H1 (cell line): ENCODE results near the gene CELF4. TPM values are rescaled to one million over a fixed set of nuclear protein-coding genes. Genes with fewer than 3 reads are reported as not detected.

Experiments used
- CTCF ChIA-PET: fragments of 300-600 bp; sonication (Branson Sonifier 250); formaldehyde crosslinking; loops from one replicate; lab custom pipeline; 2021; ENCODE audit not compliant: partially characterized antibody; lab: Charles Lee
- POLR2A ChIA-PET: fragments of 300-600 bp; sonication (Branson Sonifier 250); formaldehyde crosslinking; loops from one replicate; lab custom pipeline; 2021; ENCODE audit warnings: inconsistent platforms; ENCODE audit not compliant: partially characterized antibody; lab: Charles Lee
- DNase-seq, 2 experiments: peaks; one replicate each; pipeline versions ENCODE4 v3.0.0 to v3.0.0-alpha.2; 2010 to 2022; ENCODE audit warnings: low spot score in 2 of 2, low read depth in 1 of 2, mixed read lengths in 1 of 2
- FAIRE-seq: peaks from 2 replicates; lab custom pipeline; 2011; peaks lifted over from hg19 to GRCh38; lab: Jason Lieb, UNC
- H2AFZ ChIP-seq: 2 replicates; pipeline ENCODE4 v1.8.1; 2012; ENCODE audit warnings: low read length, inconsistent platforms
- H2AK5ac ChIP-seq: 2 replicates; pipeline ENCODE4 v1.6.1; 2013; ENCODE audit warnings: low read depth, low read length
- H2BK120ac ChIP-seq: replicated peaks from 2 replicates; pipeline ENCODE3; 2013; ENCODE audit warnings: low read depth, low read length, inconsistent platforms
- H2BK12ac ChIP-seq: 2 replicates; pipeline ENCODE4 v1.6.1; 2013; ENCODE audit warnings: low read depth, low read length
- H2BK15ac ChIP-seq: 2 replicates; pipeline ENCODE4 v1.6.1; 2013; ENCODE audit warnings: low read length
- H2BK20ac ChIP-seq: 2 replicates; pipeline ENCODE4 v1.6.1; 2013; ENCODE audit warnings: low read length
- H2BK5ac ChIP-seq: 2 replicates; pipeline ENCODE4 v1.6.1; 2013; ENCODE audit warnings: low read depth, low read length
- H3K14ac ChIP-seq: 2 replicates; pipeline ENCODE4 v1.6.1; 2013; ENCODE audit warnings: inconsistent platforms; ENCODE audit not compliant: insufficient read length
- H3K18ac ChIP-seq: 2 replicates; pipeline ENCODE4 v1.6.1; 2013; ENCODE audit warnings: low read length; ENCODE audit errors: extremely low read depth
- H3K23ac ChIP-seq: 2 replicates; pipeline ENCODE4 v1.6.1; 2013; ENCODE audit warnings: inconsistent platforms; ENCODE audit not compliant: insufficient read length
- H3K23me2 ChIP-seq: 2 replicates; pipeline ENCODE4 v1.6.1; 2013; ENCODE audit warnings: low read depth, low read length
- H3K27ac ChIP-seq: 2 replicates; pipeline ENCODE4 v1.6.1; 2011; ENCODE audit warnings: low read depth, low read length, inconsistent platforms
- H3K27me3 ChIP-seq, 4 experiments: replicated peaks in 1 of 4; 1 replicate in 1 of 4; 2 replicates in 3 of 4; pipeline versions ENCODE4 v1.6.1 to v1.8.1; 2011 to 2013; ENCODE audit warnings: low read length in 3 of 4, mild to moderate bottlenecking in 3 of 4, inconsistent platforms in 2 of 4, mixed read lengths in 2 of 4, moderate library complexity in 1 of 4; ENCODE audit not compliant: control insufficient read depth in 3 of 4, insufficient read depth in 3 of 4; ENCODE audit errors: extremely low read depth in 1 of 4
- H3K36me3 ChIP-seq, 4 experiments: 2 replicates each; pipeline versions ENCODE4 v1.6.1 to v1.8.1; 2011 to 2013; ENCODE audit warnings: mild to moderate bottlenecking in 4 of 4, low read length in 3 of 4, moderate library complexity in 2 of 4, control low read depth in 1 of 4, inconsistent platforms in 1 of 4; ENCODE audit not compliant: insufficient read depth in 4 of 4, control insufficient read depth in 2 of 4
- H3K4ac ChIP-seq: replicated peaks from 2 replicates; pipeline ENCODE3; 2013; ENCODE audit warnings: low read length, low read depth, mixed read lengths, inconsistent platforms; ENCODE audit not compliant: insufficient read length
- H3K4me1 ChIP-seq, 4 experiments: replicated peaks in 1 of 4; 1 replicate in 1 of 4; 2 replicates in 3 of 4; pipeline versions ENCODE4 v1.6.1 to v1.8.1; 2011 to 2013; ENCODE audit warnings: low read length in 3 of 4, inconsistent platforms in 2 of 4, mixed read lengths in 1 of 4; ENCODE audit not compliant: insufficient read depth in 4 of 4, control insufficient read depth in 3 of 4
- H3K4me2 ChIP-seq, 2 experiments: 2 replicates each; pipeline versions ENCODE4 v1.6.1 to v1.8.1; 2011 to 2013; ENCODE audit warnings: low read depth in 2 of 2, low read length in 2 of 2, control low read depth in 1 of 2, inconsistent platforms in 1 of 2, mild to moderate bottlenecking in 1 of 2; ENCODE audit not compliant: insufficient read depth in 1 of 2
- H3K4me3 ChIP-seq, 4 experiments: fragments of 200-600, 300-600 bp in 1 of 4; sonication (generic), shearing (Covaris generic), sonication (Bioruptor Twin) in 1 of 4; 2 replicates each; pipeline versions ENCODE4 v1.5.1 to v1.8.1; 2011 to 2016; ENCODE audit warnings: low read length in 4 of 4, low read depth in 3 of 4, control low read depth in 2 of 4, inconsistent platforms in 2 of 4, mild to moderate bottlenecking in 2 of 4, mixed read lengths in 1 of 4, moderate library complexity in 1 of 4; ENCODE audit not compliant: insufficient read depth in 2 of 4; ENCODE audit errors: extremely low read depth in 1 of 4
- H3K56ac ChIP-seq: replicated peaks from 2 replicates; pipeline ENCODE3; 2013; ENCODE audit warnings: low read depth, mild to moderate bottlenecking, mixed read lengths, low read length, inconsistent platforms; ENCODE audit not compliant: insufficient read length
- H3K79me1 ChIP-seq: 2 replicates; pipeline ENCODE4 v1.6.1; 2013; ENCODE audit warnings: low read depth, low read length, control low read depth
- H3K79me2 ChIP-seq, 2 experiments: 2 replicates each; pipeline versions ENCODE4 v1.6.1 to v1.8.1; 2012 to 2013; ENCODE audit warnings: low read length in 2 of 2, mild to moderate bottlenecking in 2 of 2, inconsistent platforms in 1 of 2; ENCODE audit not compliant: insufficient read depth in 2 of 2, control insufficient read depth in 1 of 2
- H3K9ac ChIP-seq, 4 experiments: replicated peaks in 1 of 4; 1 replicate in 1 of 4; 2 replicates in 3 of 4; pipeline versions ENCODE4 v1.6.1 to v1.8.1; 2011 to 2013; ENCODE audit warnings: low read depth in 3 of 4, low read length in 3 of 4, control low read depth in 2 of 4, mild to moderate bottlenecking in 2 of 4, moderate library complexity in 2 of 4, inconsistent platforms in 1 of 4; ENCODE audit errors: extremely low read depth in 1 of 4
- H3K9me3 ChIP-seq, 2 experiments: 2 replicates each; pipeline versions ENCODE4 v1.6.1 to v1.8.1; 2012 to 2013; ENCODE audit warnings: mild to moderate bottlenecking in 2 of 2, moderate library complexity in 2 of 2, control low read depth in 1 of 2, inconsistent platforms in 1 of 2, low read depth in 1 of 2, low read length in 1 of 2, mixed read lengths in 1 of 2; ENCODE audit not compliant: insufficient read depth in 2 of 2
- H4K20me1 ChIP-seq, 2 experiments: replicated peaks in 1 of 2; 2 replicates each; pipeline versions ENCODE3 to v1.8.1; 2011 to 2013; ENCODE audit warnings: inconsistent platforms in 2 of 2, low read length in 2 of 2, mild to moderate bottlenecking in 1 of 2; ENCODE audit not compliant: insufficient read depth in 2 of 2, control insufficient read depth in 1 of 2
- H4K5ac ChIP-seq: 2 replicates; pipeline ENCODE4 v1.6.1; 2013; ENCODE audit warnings: low read length, low read depth, mixed read lengths, inconsistent platforms; ENCODE audit not compliant: insufficient read length
- H4K8ac ChIP-seq: 2 replicates; pipeline ENCODE4 v1.8.0; 2013; ENCODE audit warnings: mild to moderate bottlenecking, moderate library complexity, low read length, inconsistent platforms; ENCODE audit not compliant: insufficient read depth; ENCODE audit errors: extremely low read depth
- H4K91ac ChIP-seq: replicated peaks from 2 replicates; pipeline ENCODE3; 2013; ENCODE audit warnings: low read length, mixed read lengths, inconsistent platforms; ENCODE audit not compliant: insufficient read length
- CEBPB ChIP-seq: IDR thresholded peaks from 2 replicates; pipeline ENCODE4 v1.6.1; 2012; ENCODE audit warnings: low read depth, low read length
- CTBP2 ChIP-seq: IDR thresholded peaks from 2 replicates; pipeline ENCODE4 v1.7.0; 2011; ENCODE audit warnings: borderline replicate concordance, mild to moderate bottlenecking, moderate library complexity, mixed read lengths, low read length; ENCODE audit not compliant: insufficient read depth, insufficient read length
- EGR1 ChIP-seq: IDR thresholded peaks from 2 replicates; pipeline ENCODE4 v1.6.1; 2011; ENCODE audit warnings: low read depth, low read length, borderline replicate concordance
- JUND ChIP-seq: IDR thresholded peaks from 2 replicates; pipeline ENCODE4 v1.6.1; 2011; ENCODE audit warnings: mild to moderate bottlenecking, improper control_type of control experiment, low read length
- MAFK ChIP-seq: IDR thresholded peaks from 2 replicates; pipeline ENCODE4 v1.6.1; 2012; ENCODE audit warnings: low read depth, mild to moderate bottlenecking, improper control_type of control experiment, low read length
- RBBP5 ChIP-seq: IDR thresholded peaks from 2 replicates; pipeline ENCODE4 v1.7.1; 2012; ENCODE audit warnings: low read depth, mild to moderate bottlenecking, inconsistent platforms, low read length, moderate library complexity, borderline replicate concordance
- RNF2 ChIP-seq: fragments of 200-900, 300-1000 bp; sonication (generic); IDR thresholded peaks from 2 replicates; pipeline ENCODE4 v1.7.1; 2016; ENCODE audit warnings: borderline replicate concordance, low read depth, mild to moderate bottlenecking, antibody characterized with exemption, low read length; ENCODE audit not compliant: poor library complexity, severe bottlenecking; ENCODE audit errors: missing control alignments
- SIN3A ChIP-seq, 2 experiments: IDR thresholded peaks in 1 of 2; conservative IDR thresholded peaks in 1 of 2; 2 replicates each; pipeline ENCODE4 v1.6.1; 2011 to 2012; ENCODE audit warnings: low read length in 2 of 2, improper control_type of control experiment in 1 of 2, low read depth in 1 of 2, mild to moderate bottlenecking in 1 of 2
- SIX5 ChIP-seq: IDR thresholded peaks from 2 replicates; pipeline ENCODE4 v1.6.1; 2011; ENCODE audit warnings: mild to moderate bottlenecking, low read depth, low read length
- SRF ChIP-seq: IDR thresholded peaks from 2 replicates; pipeline ENCODE4 v1.6.1; 2011; ENCODE audit warnings: mild to moderate bottlenecking, low read depth, low read length, moderate library complexity
- TBP ChIP-seq: IDR thresholded peaks from 2 replicates; pipeline ENCODE4 v1.6.1; 2011; ENCODE audit warnings: low read depth, low read length, improper control_type of control experiment
- TCF12 ChIP-seq: IDR thresholded peaks from 2 replicates; pipeline ENCODE4 v1.6.1; 2011; ENCODE audit warnings: low read depth, mild to moderate bottlenecking, low read length
- YY1 ChIP-seq: IDR thresholded peaks from 2 replicates; pipeline ENCODE4 v1.6.1; 2011; ENCODE audit warnings: low read depth, mild to moderate bottlenecking, low read length
- WGBS, 2 experiments: shearing (Covaris generic) in 1 of 2; methylation state at CpG; one replicate each; pipeline versions ENCODE4 v1.1.6 to v1.1.7; 2013 to 2015; ENCODE audit warnings: low lambda C conversion rate in 2 of 2, mixed read lengths in 2 of 2, inconsistent platforms in 1 of 2, low coverage in 1 of 2, missing lambda C conversion rate in 1 of 2; ENCODE audit not compliant: insufficient replicate concordance in 2 of 2, insufficient coverage in 1 of 2, insufficient read length in 1 of 2; ENCODE audit errors: extremely low coverage in 1 of 2, missing lambda C conversion rate in 1 of 2; 5-methylcytosine and 5-hydroxymethylcytosine counted together
- polyA plus RNA-seq, 7 experiments: library from polyadenylated mRNA; depleted of rRNA in 3 of 7; stranded (reverse) in 5 of 7; unstranded in 2 of 7; fragments of >200 nt in 5 of 7; fragments of 200-250 nt in 2 of 7; gene quantifications; 1 replicate in 5 of 7; 2 replicates in 1 of 7; 4 replicates in 1 of 7; pipeline versions ENCODE4 v1.2.1 to v1.2.3, GENCODE V29; 2011 to 2013; ENCODE audit warnings: missing spikeins in 2 of 7, mixed read lengths in 2 of 7
- total RNA-seq: library from RNA; stranded (reverse); fragmentation: NEBNext Ultra II Directional; extraction: Animal tissue kit (Norgen Biotek cat#: 25700); gene quantifications from 2 replicates; pipeline ENCODE4 v1.2.1, GENCODE V29; 2021

The CELF4 gene
- total and polyA plus RNA-seq, 2 of the 8 experiments (the other 6 are each of a cell fraction or from before 2014, with no cell fraction given) = 1.6 to 3.4 TPM

- H3K4me3 ChIP-seq = no peak overlapping the region
- H3K27me3 ChIP-seq = no peaks in the 10 kb centered on the region; a peak in 1 of 7 replicates
- no peaks in the 10 kb centered on the region for H3K23me2 ChIP-seq
- H2BK12ac ChIP-seq = no peak overlapping the region
- no peak overlapping the region for H4K8ac ChIP-seq
- no peak overlapping the region for H3K18ac ChIP-seq
- H4K91ac ChIP-seq = no peak overlapping the region
- no peak overlapping the region for H2AK5ac ChIP-seq
- H3K14ac ChIP-seq = no peak overlapping the region
- no peaks in the 10 kb centered on the region for H3K36me3 ChIP-seq
- H2BK15ac ChIP-seq = no peak overlapping the region
- H2AFZ ChIP-seq = no peak overlapping the region
- TF ChIP-seq JUND = no peak
- TF ChIP-seq EGR1 = no peak
- no peak for TF ChIP-seq CEBPB
- no peak for TF ChIP-seq SRF
- TF ChIP-seq RBBP5 = no peak
- TF ChIP-seq RNF2 = no peak
- TF ChIP-seq SIN3A (conservative IDR thresholded peaks at IDR 0.05 in 1 of 2, IDR thresholded peaks at IDR 0.05 in 1 of 2; ENCODE audit: low read depth in 1 of 2, low read length in 2 of 2) = no peak
- no peak for TF ChIP-seq TBP
- TF ChIP-seq YY1 = no peak
- TF ChIP-seq SIX5 = no peak
- TF ChIP-seq TCF12 = no peak
- no peak for TF ChIP-seq MAFK
- no peak for TF ChIP-seq CTBP2
- H3K4ac ChIP-seq = no peak overlapping the region
- no peaks in the 10 kb centered on the region for H4K20me1 ChIP-seq
- WGBS, 2 experiments = 82% methylated on average over 5 of the region's 5 CpGs; no CpG with 5 or more reads in 1 of the 2 experiments
- peaks cover 0 to 3% (median 2%) of the 10 kb centered on the region in 4 experiments; a peak in 4 of 7 replicates for H3K4me1 ChIP-seq
- no peak overlapping the region for H3K4me2 ChIP-seq
- no peak overlapping the region for H2BK5ac ChIP-seq
- no peak overlapping the region for H3K27ac ChIP-seq
- no peaks in the 10 kb centered on the region for H3K79me2 ChIP-seq
- H3K79me1 ChIP-seq = no peaks in the 10 kb centered on the region
- no peak overlapping the region for H2BK120ac ChIP-seq
- CTCF ChIA-PET = interaction anchor here (0.8 to 10.4 kb wide), 13 partner anchors 8 to 109 kb away, joined by 3 to 70 read pairs (median 4); no protein-coding TSS in a partner anchor
- POLR2A ChIA-PET = no interaction called here
- no peak overlapping the region for H3K9ac ChIP-seq
- DNase-seq (no peak), FAIRE-seq (no peak)
- no peaks in the 10 kb centered on the region for H3K9me3 ChIP-seq
- no peak overlapping the region for H3K23ac ChIP-seq
- H4K5ac ChIP-seq = no peak overlapping the region
- H3K56ac ChIP-seq = no peak overlapping the region
- no peak overlapping the region for H2BK20ac ChIP-seq
These were observed 130.3 kb downstream of the CELF4 start for GRCh38 chr18:37435150-37435867.
